Measurements from ENCODE around the gene CCDC184.
"Not testable (repeated sequence)": the region's sequence is repeated elsewhere in the genome, so short reads cannot be mapped to it uniquely, and the experiment has no call there.

Gene CCDC184

DNA sequence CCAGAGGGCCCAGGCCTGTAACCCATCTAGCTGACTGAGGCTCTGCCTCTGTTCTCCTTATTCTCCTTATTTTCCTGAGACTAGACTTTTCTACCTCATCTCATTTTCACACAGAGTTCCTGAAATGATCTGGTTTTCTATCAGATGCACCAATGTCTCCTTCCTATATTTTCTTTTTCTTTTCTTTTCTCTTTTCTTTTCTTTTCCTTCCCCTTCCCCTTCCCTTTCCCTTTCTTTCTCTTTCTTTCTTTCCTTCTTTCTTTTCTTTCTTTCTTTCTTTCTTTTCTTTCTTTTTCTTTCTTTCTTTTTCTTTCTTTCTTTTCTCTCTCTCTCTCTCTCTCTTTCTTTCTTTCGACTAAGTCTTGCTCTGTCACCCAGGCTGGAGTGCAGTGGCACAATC lies 3.0 kb upstream of the CCDC184 start:
- DNase-seq = no peak

DNA sequence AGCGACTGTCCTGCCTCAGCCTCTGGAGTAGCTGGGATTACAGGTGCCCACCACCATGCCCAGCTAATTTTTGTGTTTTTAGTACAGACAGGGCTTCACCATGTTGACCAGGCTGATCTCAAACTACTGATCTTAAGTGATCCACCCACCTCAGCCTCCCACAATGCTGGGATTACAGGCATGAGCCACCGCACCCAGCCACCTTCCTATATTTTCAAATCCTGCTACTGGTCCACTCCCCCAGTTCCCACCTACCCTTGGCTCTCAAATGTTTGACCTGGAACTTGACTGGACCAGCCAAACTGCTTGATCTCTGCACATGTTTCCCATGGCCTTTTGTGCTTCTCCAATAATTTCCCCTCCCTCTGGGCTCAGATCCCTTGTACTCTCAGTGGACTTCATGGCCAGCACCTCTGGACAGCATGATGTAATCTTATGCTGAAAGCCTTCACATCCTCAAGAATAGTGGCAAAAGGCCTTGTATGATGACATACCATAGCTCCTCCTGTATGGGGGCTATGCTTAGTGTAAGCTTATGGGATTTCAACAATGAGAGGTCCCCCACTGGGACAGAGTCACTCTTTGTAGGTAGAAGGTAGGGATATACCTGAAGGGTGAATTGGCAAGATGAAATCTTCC lies 2.5 kb upstream of the CCDC184 start:
- no peak for DNase-seq

DNA sequence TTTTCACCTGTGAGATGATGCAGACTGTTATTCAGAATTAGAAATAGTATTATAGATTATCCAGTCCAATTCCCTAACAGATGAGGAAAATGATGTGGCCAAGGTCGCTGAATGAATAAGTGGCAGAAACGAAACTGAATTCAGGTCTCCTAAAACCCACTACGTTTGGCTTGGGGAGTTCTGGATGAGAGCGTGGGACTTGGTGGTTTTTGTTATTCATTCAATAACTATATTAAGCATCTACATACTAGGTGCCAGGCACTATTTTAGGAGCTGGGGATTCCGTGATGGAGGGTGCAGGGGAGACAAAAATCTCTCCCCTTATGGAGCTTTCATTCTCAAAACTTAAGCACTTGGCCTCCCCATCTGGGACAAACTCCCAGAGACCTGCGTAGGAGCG lies 813 bp upstream of the CCDC184 start:
- DNase-seq = no peak

DNA sequence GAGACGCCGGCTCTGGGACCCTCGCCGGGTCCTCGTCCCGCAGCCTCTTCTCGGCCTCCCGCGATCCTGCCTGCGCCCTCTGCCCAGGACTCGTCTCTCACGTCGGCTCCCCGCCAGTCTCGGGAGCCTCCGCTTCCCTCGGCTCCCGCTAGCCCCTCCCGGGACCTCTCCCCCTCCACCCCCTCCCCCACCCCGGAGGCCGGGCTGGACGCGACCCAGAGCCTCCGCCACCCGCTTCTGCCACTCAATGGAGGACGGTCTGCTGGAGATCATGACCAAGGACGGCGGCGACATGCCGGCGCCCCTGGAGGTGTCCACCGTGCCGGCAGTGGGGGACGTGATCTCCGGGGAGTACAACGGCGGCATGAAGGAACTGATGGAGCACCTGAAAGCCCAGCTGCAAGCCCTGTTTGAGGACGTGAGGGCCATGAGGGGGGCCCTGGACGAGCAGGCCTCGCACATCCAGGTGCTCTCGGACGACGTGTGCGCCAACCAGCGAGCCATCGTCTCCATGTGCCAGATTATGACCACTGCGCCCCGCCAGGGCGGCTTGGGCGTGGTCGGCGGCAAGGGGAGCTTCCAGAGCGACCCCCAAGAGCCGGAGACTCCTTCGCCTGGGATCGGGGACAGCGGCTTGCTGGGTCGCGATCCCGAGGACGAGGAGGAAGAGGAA lies 568 bp downstream of the CCDC184 start:
- DNase-seq = no peak

DNA sequence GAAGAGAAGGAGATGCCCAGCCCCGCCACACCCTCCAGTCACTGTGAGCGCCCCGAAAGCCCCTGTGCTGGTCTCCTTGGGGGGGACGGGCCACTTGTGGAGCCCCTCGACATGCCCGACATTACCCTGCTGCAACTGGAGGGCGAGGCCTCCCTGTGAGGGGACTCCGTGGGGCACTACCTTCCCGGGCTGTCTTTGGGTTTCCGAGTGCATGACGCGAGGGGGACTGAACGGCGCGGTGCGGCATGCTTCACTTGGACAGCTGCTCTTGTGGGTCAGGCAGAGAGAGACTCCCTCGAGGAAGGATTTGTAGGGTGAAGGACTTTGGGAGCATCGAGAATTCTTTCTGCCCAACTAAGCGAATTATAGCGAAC lies 1.1 kb downstream of the CCDC184 start:
- DNase-seq = no peak

DNA sequence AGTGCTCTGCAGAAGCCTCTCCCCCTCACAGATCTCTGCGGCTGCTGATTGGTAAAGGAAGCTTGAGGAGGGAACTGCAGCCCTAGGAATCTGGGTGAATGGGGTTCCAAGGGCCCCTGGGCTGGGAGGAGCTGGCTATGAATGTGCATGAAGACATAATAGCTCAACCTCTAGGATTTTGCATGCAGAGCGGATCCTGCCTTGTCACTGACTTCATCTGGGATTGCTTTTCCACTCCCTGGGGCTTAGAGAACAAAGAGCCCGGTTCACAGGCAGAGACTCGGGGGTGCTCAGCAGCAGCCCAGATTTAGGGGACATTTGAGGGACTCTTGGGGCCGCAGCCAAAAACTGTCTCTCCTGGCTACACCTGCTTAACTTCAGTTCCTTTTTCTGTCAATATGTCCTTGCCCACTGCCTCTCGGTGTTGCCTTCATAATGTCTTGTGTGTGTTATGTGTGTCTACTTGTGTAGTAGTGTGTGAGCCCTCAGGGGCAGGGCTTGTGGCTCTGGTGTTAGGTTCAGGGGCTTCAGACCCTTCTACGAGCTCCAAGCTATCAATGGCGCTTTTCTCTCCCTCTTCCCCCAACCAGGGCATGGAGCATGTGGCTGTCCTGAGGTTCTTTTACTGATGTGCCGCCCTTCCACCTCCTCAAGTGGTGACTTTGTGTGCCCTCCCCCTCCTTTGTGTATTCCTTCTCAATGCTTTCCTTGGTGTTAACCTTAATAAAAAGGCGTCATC lies 1.9 kb downstream of the CCDC184 start:
- no peak for DNase-seq

DNA sequence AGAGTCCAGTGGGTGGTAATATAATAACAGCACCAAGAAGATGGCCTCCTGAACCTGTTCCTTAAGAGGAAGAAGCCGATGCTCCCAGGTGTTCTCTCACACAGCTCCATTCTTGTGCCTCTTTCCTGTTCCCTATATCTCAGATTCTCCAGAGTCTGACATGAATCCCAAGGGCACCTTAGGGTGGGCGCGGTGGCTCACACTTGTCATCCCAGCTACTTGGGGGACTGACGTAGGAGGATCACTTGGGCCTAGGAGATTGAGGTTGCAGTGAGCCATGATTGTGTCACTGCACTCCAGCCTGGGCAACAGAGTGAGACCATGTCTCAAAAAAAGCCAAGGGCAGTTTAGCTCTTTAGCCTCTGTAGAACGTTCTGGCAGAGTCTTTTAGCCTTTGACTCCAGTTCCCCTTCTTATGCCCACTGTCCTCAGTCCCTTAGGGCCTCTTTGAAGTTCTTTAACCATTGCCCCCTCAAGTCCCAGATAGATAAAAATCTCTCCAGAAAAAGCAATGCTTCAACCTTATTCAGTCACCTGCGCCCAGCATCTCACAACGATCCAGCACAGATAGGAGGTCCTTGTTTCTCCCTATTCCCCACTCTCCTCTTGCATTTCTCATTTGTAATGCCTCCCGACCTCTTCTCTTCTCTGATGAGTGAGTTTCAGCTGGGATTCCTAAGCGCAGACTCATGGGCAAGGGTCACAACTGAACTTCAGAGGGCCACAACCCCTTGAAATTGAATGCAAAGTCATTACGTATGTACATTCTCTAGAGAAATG lies 4.7 kb downstream of the CCDC184 start:
- DNase-seq = no peak

DNA sequence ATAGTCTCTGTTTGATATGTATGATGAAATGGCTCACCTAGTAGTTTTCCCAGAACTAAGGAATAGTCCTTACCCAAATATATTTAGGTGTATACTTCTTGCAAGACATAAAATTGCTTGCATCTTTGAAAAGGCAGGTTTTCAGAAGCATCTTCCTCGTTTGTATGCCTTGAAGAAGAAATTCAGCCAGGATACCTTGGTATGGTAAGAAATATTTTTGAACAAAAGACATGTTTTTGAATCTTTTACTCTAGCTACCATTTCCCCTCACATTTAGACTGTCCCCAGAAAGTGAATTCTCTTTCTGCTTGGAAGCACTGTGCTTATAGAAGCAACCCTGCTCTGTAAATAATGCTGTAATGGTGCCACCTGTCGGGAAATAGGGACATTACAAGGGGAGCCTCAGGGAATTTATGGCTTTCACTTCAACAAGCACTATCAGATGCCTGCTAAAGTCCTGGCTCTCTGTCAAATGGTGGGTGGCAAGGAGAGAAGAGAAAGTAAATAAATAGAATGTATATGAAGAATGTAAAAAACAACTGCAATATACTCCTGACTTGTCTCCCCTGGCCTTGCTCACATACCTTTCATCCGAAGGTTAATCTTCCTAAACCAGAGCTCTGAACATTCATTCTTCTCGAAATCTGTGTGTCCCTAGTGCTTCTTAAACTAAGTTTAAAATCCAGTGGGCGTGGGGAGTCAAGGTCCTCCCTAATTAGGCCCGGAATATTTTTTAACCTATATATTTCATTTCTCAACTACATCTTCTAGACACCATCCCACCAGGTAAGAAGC lies 6.1 kb downstream of the CCDC184 start:
- no peak for DNase-seq

DNA sequence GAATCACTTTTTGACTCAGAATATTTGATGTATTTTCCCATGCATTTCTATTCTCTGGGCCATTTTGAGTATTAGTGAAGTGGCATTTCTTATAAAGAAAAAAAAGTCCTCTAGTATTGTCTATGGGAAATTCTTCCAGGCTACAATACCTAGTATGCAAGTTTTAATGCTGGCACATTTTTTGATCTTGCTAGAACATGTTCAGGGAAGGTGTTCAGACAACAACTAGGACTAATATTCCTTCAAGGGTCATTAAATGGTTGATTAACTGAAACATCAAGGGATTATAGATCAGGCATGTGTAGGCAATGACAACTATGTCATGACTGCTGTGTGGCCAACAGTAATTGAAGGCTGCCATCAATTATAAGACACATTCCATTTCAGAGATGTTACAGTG lies 7.7 kb downstream of the CCDC184 start:
- DNase-seq = no peak

DNA sequence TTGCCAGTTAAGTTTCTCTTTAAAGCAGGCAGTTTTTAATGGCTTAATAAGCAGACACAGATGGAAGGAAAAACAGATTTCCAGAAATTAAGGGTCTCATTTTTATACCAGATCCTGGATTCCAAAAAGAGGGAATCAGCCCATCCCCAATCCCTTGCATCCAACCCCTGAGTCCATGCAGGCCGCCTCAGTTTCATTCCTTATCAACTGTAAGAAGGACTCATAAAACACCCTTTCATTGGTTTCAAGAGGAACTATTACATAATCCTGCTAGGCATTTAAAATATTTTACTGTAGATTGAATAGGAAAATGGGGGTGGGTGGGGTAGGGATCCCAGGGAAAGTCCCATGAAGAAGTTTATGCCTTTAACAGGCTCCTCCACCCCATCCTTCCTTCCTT lies 9.4 kb downstream of the CCDC184 start:
- DNase-seq = no peak

DNA sequence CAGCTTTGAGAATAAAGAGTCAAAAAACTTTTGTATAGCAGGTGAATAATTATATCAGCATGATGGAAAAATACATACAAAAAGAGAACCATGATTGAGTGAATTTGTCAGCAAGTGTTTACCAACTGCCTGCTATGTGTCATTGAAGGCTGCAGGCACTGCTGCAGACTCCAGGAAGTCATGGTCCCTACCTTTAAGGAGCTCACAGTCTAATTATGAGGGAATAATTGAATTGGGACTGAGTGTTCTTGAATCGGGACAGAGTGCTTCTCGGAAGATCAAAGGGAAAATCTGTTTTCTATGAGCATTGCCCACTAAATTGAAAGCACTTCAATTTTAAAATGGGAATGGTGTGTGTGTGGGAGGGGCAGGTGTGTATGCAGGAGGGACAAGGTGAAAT lies 10.2 kb downstream of the CCDC184 start:
- DNase-seq = no peak

DNA sequence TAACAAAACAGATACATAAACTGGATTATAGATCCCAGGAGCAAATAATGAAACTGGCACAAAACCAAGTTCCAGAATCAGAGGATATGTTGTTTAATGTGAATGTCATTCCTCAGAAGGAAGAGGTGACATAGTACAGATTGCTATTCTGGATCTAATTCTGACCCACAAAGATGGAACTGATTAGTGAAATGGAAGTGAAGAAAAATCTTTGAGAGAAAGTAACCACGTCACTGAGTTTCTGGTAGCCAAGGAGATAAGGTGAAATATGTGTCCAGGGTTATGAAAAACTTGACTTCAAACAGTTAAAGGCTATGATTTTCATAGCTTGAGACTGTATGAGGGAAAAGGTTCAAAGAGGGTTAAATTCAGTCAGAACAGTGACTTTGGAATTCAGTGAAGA lies 11.4 kb downstream of the CCDC184 start:
- no peak for DNase-seq

DNA sequence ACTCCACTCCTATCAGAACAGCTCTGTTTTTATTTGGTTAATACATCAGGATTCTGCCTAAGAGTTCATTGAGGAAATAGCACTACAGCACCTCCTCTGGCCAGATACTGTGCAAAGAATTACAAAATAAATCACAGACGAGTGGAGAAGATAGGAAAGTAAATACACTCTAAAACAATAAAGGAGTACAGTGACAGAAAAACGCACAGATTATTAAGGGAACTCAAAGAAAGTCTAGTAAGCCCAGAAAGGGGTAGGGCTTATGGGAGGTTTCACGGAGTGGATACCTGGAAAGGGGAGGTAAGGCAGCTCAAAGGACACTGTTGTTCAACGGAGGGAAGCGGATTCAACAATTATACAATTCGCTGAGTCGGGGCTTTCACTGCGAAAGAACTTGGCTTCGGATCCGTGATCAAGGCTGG lies 14.1 kb downstream of the CCDC184 start:
- DNase-seq = no peak

DNA sequence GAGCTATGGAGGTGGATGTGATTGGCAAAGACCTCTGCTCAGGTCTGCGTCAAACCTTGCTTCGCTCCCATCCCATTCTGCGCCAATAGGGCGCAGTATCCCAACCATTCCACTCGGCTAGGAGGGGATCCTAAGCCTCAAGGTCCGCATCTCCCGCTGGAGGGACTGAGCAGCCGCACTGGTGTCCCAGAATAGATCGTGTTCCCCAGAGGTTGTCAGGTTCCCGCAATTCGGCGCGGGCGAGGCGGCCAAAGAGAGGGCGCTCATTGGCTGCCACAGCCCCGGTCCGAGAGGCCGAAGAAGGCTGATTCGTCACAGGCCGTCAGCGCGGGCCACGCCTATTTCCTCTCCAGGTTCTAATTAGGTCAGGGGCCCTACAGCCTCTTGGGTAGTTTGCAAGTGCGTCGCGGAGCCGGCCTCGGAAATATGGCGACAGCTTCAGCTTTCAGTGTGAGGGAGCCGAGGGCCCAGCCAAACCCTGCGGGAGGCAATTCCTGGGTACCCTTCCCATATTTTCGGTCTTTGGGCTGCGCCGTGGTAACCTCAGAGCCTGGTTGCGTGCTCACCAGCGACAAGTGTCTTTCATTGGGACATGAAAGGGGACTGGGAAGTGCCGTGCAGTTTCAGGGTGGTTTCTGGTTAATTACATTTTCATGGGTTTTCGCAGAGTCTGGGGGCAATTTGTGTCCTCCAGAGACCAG lies 14.7 kb downstream of the CCDC184 start:
- DNase-seq = peak; percentile 69

DNA sequence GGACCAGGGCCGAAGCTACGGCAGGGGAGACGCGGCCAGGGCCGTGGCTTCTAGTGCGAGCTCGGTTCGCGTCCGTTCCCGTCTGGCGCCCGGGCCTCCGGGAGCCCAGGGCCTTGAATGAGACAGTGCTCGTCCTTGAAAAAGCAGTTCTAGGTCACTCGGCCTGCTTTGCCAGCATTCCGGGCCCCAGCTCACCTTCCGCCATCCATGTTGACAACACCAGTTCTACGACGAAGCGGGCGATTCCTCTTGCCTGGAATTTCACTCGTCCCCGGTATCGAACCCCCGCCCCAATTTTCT lies 15.2 kb downstream of the CCDC184 start:
- DNase-seq = no peak

DNA sequence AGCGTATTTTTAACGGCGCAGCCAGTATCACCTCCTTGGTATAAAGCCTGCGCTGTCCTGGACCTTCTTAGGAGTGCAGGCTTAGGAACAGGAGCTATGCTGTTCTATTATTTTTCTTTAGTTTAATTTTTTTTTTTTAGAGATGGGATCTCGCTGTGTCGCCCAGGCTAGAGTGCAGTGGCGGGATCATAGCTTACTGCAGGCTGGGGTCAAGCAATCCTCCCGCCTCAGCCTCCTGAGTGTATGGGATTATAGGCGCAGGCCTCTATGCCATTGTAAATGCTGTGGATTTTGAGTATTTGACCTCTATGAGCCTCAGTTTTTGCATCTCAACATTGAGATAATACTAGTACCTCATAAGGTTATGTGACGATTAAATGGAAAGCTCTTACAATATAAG lies 15.5 kb downstream of the CCDC184 start:
- DNase-seq = no peak

DNA sequence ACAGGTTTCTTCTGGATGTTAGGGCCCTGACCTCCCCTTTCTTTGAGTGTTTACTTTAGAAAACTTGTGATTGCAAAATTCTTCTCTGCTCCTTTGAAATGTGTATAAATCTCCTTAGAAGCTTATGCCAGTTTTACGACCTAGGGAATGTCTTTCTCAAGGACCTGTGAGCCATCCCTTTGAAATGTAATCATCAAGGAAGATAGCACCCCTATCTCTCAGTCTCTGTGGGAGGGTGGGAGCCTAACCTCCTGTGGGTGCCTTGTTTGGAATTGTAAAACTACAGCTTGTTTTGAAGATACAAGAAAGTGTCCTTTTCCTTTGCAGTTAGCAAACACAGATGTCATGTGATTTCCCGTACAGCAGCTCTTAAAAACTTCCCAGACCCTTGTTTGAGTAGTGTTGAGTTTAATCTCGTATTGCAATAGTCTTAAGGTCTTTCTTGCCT lies 16.4 kb downstream of the CCDC184 start:
- DNase-seq = no peak

DNA sequence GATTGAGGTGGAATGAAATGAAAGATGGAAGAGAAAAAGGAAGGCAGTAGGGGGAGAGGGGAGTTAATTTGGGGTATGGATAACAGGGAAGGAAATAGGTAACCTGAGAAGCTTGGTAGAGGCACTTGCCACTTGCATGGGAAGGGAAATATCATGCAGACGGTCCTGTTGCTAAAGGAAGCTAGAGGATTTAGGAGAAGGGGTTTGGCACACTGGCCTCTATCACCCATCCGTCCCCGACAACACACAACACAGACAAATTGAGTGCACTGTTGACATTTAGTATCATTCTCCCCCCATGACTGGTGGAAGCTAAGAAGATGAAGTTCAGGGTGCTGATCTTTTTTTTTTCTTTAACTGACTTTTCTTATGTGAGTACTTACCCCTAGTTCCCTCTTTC lies 17.6 kb downstream of the CCDC184 start:
- no peak for DNase-seq

DNA sequence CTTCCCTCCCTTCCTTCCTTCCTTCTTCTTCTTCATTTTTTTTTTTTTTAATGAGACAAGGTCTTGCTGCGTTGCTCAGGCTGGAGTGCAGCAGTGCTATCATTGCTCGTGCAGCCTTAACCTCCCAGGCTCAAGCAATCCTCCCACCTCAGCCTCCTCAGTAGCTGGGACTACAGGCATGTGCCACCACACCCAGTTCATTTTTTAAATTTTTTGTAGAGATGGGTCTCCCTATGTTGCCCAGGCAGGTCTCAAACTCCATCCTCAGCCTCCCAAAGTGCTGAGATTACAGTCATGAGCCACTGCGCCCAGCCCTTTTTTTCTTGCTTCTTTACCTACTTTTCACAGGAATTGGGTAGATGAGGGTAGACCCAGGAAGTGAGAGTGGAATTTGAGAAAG lies 18.1 kb downstream of the CCDC184 start:
- no peak for DNase-seq

DNA sequence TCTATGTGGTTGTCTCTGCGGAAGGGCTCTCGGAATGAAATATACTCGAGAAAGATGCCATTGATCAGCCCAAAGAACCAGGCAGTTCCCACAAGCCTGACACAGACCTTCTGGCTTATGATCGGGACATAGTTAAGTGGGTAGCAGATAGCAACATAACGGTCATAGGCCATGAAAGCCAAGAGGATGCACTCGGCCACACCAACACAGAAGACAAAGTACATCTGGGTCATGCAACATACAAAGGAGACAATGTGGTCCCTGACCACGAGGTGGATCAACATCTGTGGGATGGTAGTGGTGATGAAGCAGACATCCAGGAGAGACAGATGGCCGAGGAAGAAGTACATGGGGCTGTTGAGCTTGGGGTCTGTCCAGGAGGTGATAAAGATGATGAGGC lies 19.3 kb downstream of the CCDC184 start:
- no peak for DNase-seq

DNA sequence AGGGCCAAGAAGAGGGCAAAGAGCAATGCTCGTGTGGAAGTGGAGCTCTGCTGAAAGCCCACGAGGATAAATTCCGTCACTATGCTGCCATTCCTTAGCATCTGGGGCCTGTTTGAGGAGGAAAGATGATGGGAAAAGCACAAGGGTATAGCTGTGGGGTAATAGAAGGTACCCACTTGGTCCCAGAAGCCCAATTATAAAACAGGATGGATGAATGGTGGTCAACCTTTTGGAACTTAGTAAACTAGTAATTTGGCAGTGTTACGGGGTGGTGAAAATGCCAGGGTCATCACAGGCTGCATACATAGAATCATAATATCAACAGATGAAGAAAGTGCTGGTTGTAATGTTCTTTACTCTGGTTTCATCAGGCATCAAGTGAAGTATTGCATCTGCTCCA lies 19.7 kb downstream of the CCDC184 start, which contains the start of gene OR10AD1:
Gene OR10AD1, minus strand, starts transcription at position 101 of the 400 bp plus-strand sequence. Its CDS starts 0 bp downstream, at position 101.
- no peak for DNase-seq

DNA sequence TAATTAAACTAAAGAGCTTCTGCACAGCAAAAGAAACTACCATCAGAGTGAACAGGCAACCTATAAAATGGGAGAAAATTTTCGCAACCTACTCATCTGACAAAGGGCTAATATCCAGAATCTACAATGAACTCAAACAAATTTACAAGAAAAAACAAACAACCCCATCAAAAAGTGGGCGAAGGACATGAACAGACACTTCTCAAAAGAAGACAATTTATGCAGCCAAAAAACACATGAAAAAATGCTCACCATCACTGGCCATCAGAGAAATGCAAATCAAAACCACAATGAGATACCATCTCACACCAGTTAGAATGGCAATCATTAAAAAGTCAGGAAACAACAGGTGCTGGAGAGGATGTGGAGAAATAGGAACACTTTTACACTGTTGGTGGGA lies 26.1 kb downstream of the CCDC184 start:
- not testable (repeated sequence) for DNase-seq

Data from 8988T (cell line).